AG09319 (cell line): Measurements from ENCODE around the gene KCNN3.

ENCODE experiments used
- DNase-seq: peaks from one replicate; pipeline ENCODE4 v3.0.0-alpha.2; 2010; ENCODE audit warnings: low read depth; ENCODE audit errors: extremely low read depth
- CTCF ChIP-seq: IDR thresholded peaks from 2 replicates; pipeline ENCODE4 v1.5.1; 2011; ENCODE audit warnings: low read depth, mild to moderate bottlenecking, inconsistent platforms, low read length, moderate library complexity

The KCNN3 gene

GRCh38 chr1:154715385-154715784 is 154.7 kb downstream of the KCNN3 start:
- no peak for DNase-seq
- no peak for TF ChIP-seq CTCF

GRCh38 chr1:154714638-154715037 is 155.4 kb downstream of the KCNN3 start:
- no peak for DNase-seq
- TF ChIP-seq CTCF, result no peak

- no peak for TF ChIP-seq CTCF
Observed at GRCh38 chr1:154714052-154714623, 155.9 kb downstream of the KCNN3 start.

GRCh38 chr1:154713005-154713404 is 157.1 kb downstream of the KCNN3 start:
- no peak for DNase-seq
- no peak for TF ChIP-seq CTCF

More at GRCh38 chr1:154714052-154714623, 155.9 kb downstream of the KCNN3 start:
- no peak for DNase-seq

- no peak for DNase-seq
- no peak for TF ChIP-seq CTCF
Observed at GRCh38 chr1:154712166-154712810, 157.8 kb downstream of the KCNN3 start.

GRCh38 chr1:154711416-154711815 is 158.7 kb downstream of the KCNN3 start:
- TF ChIP-seq CTCF, result no peak
- DNase-seq, result no peak

GRCh38 chr1:154710106-154710505 is 160.0 kb downstream of the KCNN3 start:
- DNase-seq, result no peak
- no peak for TF ChIP-seq CTCF
